ENCODE measurements around the gene P3H4.

DNA sequence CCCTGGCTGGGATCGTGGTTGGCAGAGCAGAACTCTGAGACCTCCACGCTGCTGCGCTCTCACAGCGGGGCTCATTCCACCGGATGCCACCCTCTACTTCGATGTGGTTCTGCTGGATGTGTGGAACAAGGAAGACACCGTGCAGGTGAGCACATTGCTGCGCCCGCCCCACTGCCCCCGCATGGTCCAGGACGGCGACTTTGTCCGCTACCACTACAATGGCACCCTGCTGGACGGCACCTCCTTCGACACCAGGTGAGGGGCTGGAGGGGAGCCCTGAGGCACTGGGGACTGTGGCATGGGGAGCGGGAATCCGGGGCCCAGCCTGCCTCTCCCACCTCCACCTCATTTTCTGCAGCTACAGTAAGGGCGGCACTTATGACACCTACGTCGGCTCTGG lies 6.3 kb upstream of the P3H4 start:
- TF ChIP-seq, protein P1, sequence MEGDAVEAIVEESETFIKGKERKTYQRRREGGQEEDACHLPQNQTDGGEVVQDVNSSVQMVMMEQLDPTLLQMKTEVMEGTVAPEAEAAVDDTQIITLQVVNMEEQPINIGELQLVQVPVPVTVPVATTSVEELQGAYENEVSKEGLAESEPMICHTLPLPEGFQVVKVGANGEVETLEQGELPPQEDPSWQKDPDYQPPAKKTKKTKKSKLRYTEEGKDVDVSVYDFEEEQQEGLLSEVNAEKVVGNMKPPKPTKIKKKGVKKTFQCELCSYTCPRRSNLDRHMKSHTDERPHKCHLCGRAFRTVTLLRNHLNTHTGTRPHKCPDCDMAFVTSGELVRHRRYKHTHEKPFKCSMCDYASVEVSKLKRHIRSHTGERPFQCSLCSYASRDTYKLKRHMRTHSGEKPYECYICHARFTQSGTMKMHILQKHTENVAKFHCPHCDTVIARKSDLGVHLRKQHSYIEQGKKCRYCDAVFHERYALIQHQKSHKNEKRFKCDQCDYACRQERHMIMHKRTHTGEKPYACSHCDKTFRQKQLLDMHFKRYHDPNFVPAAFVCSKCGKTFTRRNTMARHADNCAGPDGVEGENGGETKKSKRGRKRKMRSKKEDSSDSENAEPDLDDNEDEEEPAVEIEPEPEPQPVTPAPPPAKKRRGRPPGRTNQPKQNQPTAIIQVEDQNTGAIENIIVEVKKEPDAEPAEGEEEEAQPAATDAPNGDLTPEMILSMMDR (IDR thresholded peaks at IDR 0.05), result no peak
- TF ChIP-seq EP300 (IDR thresholded peaks at IDR 0.05), result no peak

Data from esophagus muscularis mucosa (tissue), 3 donors.